DND-41 (cell line): ENCODE results near the gene DDX17.

Experiments used
- CTCF ChIP-seq: IDR thresholded peaks from 2 replicates; pipeline ENCODE4 v1.5.1; 2012; ENCODE audit warnings: borderline replicate concordance, low read length, moderate library complexity, mild to moderate bottlenecking; ENCODE audit not compliant: poor library complexity, severe bottlenecking; ENCODE audit errors: extremely low read depth
- EZH2 ChIP-seq: IDR thresholded peaks from 3 replicates; pipeline ENCODE4 v1.6.1; 2012; ENCODE audit warnings: borderline replicate concordance, low read depth, mild to moderate bottlenecking, moderate library complexity, low read length, inconsistent platforms; ENCODE audit not compliant: severe bottlenecking

- TF ChIP-seq CTCF (no peak), EZH2 (no peak)
Observed at GRCh38 chr22:38443628-38444521, 62.2 kb downstream of the DDX17 start.
